Transverse colon (tissue), 4 donors: ENCODE results near the gene MESP2. TPM values are rescaled to one million over a fixed set of nuclear protein-coding genes. Genes with fewer than 3 reads are reported as not detected.
A peak's percentile ranks its signal among the peaks of the same experiment; 100 is the strongest.

Experiments used
- DNase-seq: peaks from one replicate; pipeline ENCODE4 v3.0.0-alpha.2; 2019
- H3K27ac ChIP-seq, 4 donors: fragments of 200-600 bp; sonication (generic); 2 replicates each; pipeline ENCODE4 v1.5.1; 2016 to 2018; ENCODE audit warnings: inconsistent platforms in 4 of 4
- H3K27me3 ChIP-seq: fragments of 200-600 bp; sonication (generic); 2 replicates; pipeline ENCODE4 v1.5.1; 2017; ENCODE audit warnings: inconsistent platforms
- H3K36me3 ChIP-seq, 4 donors: fragments of 200-600 bp; sonication (generic); 2 replicates each; pipeline ENCODE4 v1.5.1; 2017 to 2019; ENCODE audit warnings: inconsistent platforms in 4 of 4
- H3K4me1 ChIP-seq, 4 donors: fragments of 200-600 bp; sonication (generic); 2 replicates each; pipeline ENCODE4 v1.5.1; 2017 to 2020; ENCODE audit warnings: inconsistent platforms in 4 of 4
- H3K4me3 ChIP-seq, 4 donors: fragments of 200-600 bp; sonication (generic); 1 replicate in 1 of 4; 2 replicates in 3 of 4; pipeline versions ENCODE4 v1.5.1 to v1.6.1; 2017 to 2019; ENCODE audit warnings: inconsistent platforms in 4 of 4
- H3K9me3 ChIP-seq, 2 donors: fragments of 200-600 bp; sonication (generic); 2 replicates each; pipeline ENCODE4 v1.5.1; 2017 to 2019; ENCODE audit warnings: inconsistent platforms in 2 of 2
- EP300 ChIP-seq: sonication (generic); formaldehyde crosslinking; IDR thresholded peaks from one replicate; pipeline ENCODE4 v1.6.1; 2017; ENCODE audit warnings: antibody characterized with exemption, low read depth
- POLR2A ChIP-seq: fragments of 450-650 bp; IDR thresholded peaks from one replicate; pipeline ENCODE4 v1.6.1; 2016; ENCODE audit warnings: antibody characterized with exemption, mild to moderate bottlenecking, moderate library complexity
- POLR2AphosphoS5 ChIP-seq, 3 donors: sonication (generic); formaldehyde crosslinking; IDR thresholded peaks; one replicate each; pipeline ENCODE4 v1.6.1; 2016; ENCODE audit warnings: antibody characterized with exemption in 3 of 3
- WGBS, 2 donors: methylation state at CpG; one replicate each; pipeline ENCODE4 v1.1.5; 2018; ENCODE audit warnings: low coverage in 1 of 2; 5-methylcytosine and 5-hydroxymethylcytosine counted together
- in situ Hi-C, 4 donors: fragments of 200-750 bp; cut with MboI; loops; one replicate each; pipeline versions ENCODE4 v1.15.0 to v1.15.1; 2017; ENCODE audit warnings: low sequenced_read_pairs in 3 of 4, low pct_ligation_motif_present in 1 of 4, low pct_unique_long_range_greater_than_20kb in 1 of 4
- intact Hi-C: fragments of 100-400 bp; cut with DNase I; formaldehyde crosslinking; loops from one replicate; pipeline ENCODE4 v1.15.1; 2023; ENCODE audit warnings: low total_unique reads
- total RNA-seq, 4 donors: library from RNA; depleted of rRNA; stranded (reverse); fragments of >200 nt; gene quantifications; one replicate each; pipeline ENCODE4 v1.1.0, GENCODE V29; 2016
- TF ChIP-seq, protein P1 (sequence below), 5 experiments: fragments of 200-600 bp in 3 of 5; fragments of 450-650 bp in 2 of 5; sonication (generic) in 3 of 5; IDR thresholded peaks; 1 replicate in 2 of 5; 2 replicates in 3 of 5; pipeline ENCODE4 v1.5.1; 2016 to 2017; ENCODE audit warnings: antibody characterized with exemption in 5 of 5, inconsistent platforms in 3 of 5, mild to moderate bottlenecking in 2 of 5, moderate library complexity in 1 of 5

Gene MESP2
- total RNA-seq, 4 donors from 2014 or later, result 0.64 to 0.96 TPM; not detected in 2

DNA sequence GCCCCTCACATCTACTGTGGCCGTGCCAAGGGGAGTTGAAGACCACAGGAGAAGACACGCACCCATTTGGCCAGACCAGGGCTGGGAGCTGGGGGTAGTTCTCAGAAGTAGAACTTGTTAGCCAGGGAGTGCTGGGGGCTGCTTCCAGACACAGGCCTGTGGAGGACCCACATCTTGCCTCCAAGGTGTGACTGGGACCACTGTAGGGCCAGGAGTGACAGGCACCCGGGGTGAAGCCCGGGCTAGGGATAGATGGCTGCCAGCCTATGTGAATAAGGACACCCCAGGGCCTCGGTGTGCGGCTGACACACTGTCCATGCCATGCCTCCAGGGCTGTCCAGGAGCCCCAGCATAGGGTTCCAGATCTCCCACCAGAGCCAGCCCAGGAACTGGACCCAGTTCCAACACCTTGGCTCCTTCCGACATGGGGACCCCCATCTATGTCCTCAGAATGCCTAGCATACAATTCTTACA lies 36.8 kb downstream of the MESP2 start:
- H3K9me3 ChIP-seq, result peaks cover 0 to 5% of the 10 kb centered on the region in 2 donors
- peaks cover 5 to 29% (median 25%) of the 10 kb centered on the region in 4 donors for H3K4me1 ChIP-seq
- intact Hi-C loops (no loop called here), in situ Hi-C loops (no loop called here)
- no peaks in the 10 kb centered on the region for H3K36me3 ChIP-seq
- peaks cover 35% of the 10 kb centered on the region for H3K27me3 ChIP-seq
- no peak overlapping the region for H3K4me3 ChIP-seq
- 96% methylated on average over 7 of the region's 7 CpGs; no CpG with 5 or more reads in 1 of the 2 donors for WGBS, 2 donors
- DNase-seq, result no peak
- TF ChIP-seq POLR2AphosphoS5 (IDR thresholded peaks at IDR 0.05) (no peak), EP300 (no peak), POLR2A (no peak)
- TF ChIP-seq, protein P1, sequence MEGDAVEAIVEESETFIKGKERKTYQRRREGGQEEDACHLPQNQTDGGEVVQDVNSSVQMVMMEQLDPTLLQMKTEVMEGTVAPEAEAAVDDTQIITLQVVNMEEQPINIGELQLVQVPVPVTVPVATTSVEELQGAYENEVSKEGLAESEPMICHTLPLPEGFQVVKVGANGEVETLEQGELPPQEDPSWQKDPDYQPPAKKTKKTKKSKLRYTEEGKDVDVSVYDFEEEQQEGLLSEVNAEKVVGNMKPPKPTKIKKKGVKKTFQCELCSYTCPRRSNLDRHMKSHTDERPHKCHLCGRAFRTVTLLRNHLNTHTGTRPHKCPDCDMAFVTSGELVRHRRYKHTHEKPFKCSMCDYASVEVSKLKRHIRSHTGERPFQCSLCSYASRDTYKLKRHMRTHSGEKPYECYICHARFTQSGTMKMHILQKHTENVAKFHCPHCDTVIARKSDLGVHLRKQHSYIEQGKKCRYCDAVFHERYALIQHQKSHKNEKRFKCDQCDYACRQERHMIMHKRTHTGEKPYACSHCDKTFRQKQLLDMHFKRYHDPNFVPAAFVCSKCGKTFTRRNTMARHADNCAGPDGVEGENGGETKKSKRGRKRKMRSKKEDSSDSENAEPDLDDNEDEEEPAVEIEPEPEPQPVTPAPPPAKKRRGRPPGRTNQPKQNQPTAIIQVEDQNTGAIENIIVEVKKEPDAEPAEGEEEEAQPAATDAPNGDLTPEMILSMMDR (IDR thresholded peaks at IDR 0.05), result no peak
- H3K27ac ChIP-seq, result peak overlapping the region; percentile 52 to 76 (median 60)

DNA sequence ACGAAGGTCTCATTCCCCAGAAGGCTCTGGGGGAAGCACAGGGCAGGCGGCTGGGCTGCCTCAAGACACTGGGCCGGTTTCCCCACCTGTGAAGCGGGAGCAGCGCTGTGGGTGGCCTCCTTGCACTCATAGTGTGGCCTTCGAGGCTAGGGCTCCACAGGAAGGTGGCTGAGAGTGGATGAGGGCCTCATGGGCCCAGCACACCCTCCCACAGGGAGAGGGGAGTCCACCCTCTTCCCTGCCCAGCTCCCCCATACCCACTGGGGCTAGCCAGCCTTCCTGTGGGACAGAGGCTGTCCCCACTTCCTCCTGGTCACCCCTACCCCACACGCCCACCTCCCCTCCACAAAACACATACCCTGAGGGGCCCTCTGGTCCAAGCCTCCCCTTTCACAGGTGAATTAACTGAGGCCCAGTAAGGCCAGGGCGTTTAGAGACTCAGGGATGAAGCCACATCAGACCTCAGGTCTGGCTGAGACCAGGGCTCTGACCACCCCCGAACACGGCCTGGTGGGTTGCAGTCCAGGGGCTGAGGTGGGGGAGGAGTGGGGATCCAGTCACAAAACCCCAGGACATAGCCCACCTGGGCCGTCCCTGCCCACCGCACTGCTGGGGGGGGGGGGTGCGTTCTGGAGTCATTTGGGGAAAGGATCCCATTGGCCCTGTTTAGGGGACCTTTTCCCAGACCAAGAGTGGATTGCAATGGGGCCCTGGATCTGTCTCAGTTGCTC lies 37.4 kb downstream of the MESP2 start:
- peak overlapping the region in 2 of 4 donors; percentile 52 to 64 for H3K27ac ChIP-seq
- TF ChIP-seq EP300, result no peak
- TF ChIP-seq, protein P1 (IDR thresholded peaks at IDR 0.05), result no peak
- no peak for TF ChIP-seq POLR2A
- TF ChIP-seq POLR2AphosphoS5 (IDR thresholded peaks at IDR 0.05), result no peak
- peak overlapping the region in 3 of 4 donors; percentile 37 to 48 (median 45) for H3K4me3 ChIP-seq
- H3K4me1 ChIP-seq, result peaks cover 5 to 29% (median 25%) of the 10 kb centered on the region in 4 donors
- 74% methylated on average over 13 of the region's 13 CpGs; no CpG with 5 or more reads in 1 of the 2 donors for WGBS, 2 donors
- H3K27me3 ChIP-seq, result peaks cover 35% of the 10 kb centered on the region
- intact Hi-C loops, result loop anchor here (2.0 kb wide), 1 partner anchor 75 kb away; no protein-coding TSS in a partner anchor
- no peaks in the 10 kb centered on the region for H3K36me3 ChIP-seq
- in situ Hi-C loops, result no loop called here
- DNase-seq, result no peak
- H3K9me3 ChIP-seq, result peaks cover 0 to 5% of the 10 kb centered on the region in 2 donors

DNA sequence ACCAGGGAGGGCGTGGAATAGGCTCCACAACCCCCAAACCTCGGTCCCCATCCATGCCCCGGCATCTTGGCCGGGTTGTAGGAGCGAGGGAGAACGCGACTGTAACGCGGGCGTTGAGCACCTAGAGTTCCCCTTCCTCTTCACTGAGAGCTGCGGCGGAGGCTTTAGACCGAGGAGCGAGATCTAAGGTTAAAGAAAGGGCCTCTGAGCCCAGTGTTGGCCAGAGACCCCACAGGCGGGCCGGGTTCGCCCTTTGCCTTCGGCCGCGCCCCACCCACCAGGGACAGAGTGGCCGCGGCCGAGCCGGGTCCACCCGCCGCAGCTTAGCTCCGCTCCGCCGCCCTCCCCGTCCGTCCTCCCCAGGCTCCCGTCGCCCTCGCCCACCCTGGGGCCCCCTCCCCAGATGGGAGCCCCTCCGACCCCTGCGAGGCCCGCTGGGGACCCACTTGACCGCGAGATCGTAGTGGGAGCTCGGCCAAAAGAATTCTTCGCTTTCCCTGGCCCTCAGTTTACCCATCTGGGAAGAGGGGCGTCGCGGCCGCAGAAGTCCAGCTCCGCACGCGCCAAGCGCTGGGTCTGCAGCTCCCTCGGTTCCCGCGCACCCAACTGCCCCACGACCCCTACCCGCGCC lies 38.1 kb downstream of the MESP2 start:
- no peak for DNase-seq
- 49 to 57% methylated on average over 8 to 45 of the region's 56 CpGs for WGBS, 2 donors

DNA sequence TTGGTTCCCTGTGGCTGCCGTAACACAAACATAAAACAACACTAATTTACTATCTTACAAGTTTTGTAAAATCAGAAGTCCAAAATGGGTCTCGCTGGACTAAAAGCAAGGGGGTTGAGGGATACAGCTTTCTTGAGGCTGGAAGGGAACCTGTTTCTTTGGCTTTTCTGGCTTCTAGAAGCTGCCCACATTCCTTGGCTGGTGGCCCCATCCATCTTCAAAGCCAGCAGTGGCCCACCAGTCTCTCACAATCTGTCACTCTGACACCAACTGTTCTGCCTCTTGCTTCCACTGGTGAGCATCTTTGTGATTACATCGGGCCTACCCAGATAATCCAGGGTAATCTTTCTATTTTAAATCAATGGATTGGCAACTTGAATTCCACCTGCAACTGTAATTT lies 39.6 kb downstream of the MESP2 start:
- Histone ChIP-seq H3K36me3 (no peaks in the 10 kb centered on the region), H3K4me1 (peaks cover 5 to 29% (median 25%) of the 10 kb centered on the region in 4 donors), H3K27ac (no peak overlapping the region), H3K9me3 (peaks cover 0 to 5% of the 10 kb centered on the region in 2 donors), H3K27me3 (peaks cover 38% of the 10 kb centered on the region), H3K4me3 (no peak overlapping the region)
- intact Hi-C loops (loop anchor here (2.0 kb wide), 1 partner anchor 73 kb away; no protein-coding TSS in a partner anchor), in situ Hi-C loops (no loop called here)
- TF ChIP-seq EP300 (no peak), POLR2A (no peak), POLR2AphosphoS5 (IDR thresholded peaks at IDR 0.05) (no peak)
- TF ChIP-seq, protein P1 (IDR thresholded peaks at IDR 0.05), result no peak
- WGBS, 2 donors, result 85 to 100% methylated on average over 1 to 3 of the region's 3 CpGs
- no peak for DNase-seq

More for the DNA sequence above, 38.1 kb downstream of the MESP2 start:
- Histone ChIP-seq H3K4me3 (peak overlapping the region; percentile 6 to 48 (median 41)), H3K27me3 (peaks cover 38% of the 10 kb centered on the region), H3K4me1 (peaks cover 5 to 29% (median 25%) of the 10 kb centered on the region in 4 donors), H3K36me3 (no peaks in the 10 kb centered on the region), H3K9me3 (peaks cover 0 to 5% of the 10 kb centered on the region in 2 donors), H3K27ac (peak overlapping the region; percentile 18 to 38 (median 30))
- intact Hi-C loops, result loop anchor here (2.0 kb wide), 1 partner anchor 75 kb away; no protein-coding TSS in a partner anchor
- in situ Hi-C loops, result no loop called here
- TF ChIP-seq, protein P1 (IDR thresholded peaks at IDR 0.05), result no peak
- TF ChIP-seq POLR2AphosphoS5 (IDR thresholded peaks at IDR 0.05), result no peak
